Tibial nerve (tissue), 4 donors: Measurements from ENCODE around the gene PITPNM2. TPM values are rescaled to one million over a fixed set of nuclear protein-coding genes. Genes with fewer than 3 reads are reported as not detected.

Experiments used
- DNase-seq, 2 donors: peaks; one replicate each; pipeline ENCODE4 v3.0.0-alpha.2; 2019; ENCODE audit warnings: low spot score in 2 of 2
- H3K27ac ChIP-seq, 4 donors: fragments of 200-600 bp; sonication (generic) in 3 of 4; one replicate each; pipeline ENCODE4 v1.5.1; 2017 to 2019; ENCODE audit warnings: mild to moderate bottlenecking in 1 of 4
- H3K27me3 ChIP-seq, 2 donors: fragments of 200-600 bp; sonication (generic) in 1 of 2; one replicate each; pipeline versions ENCODE4 v1.5.1 to v1.6.0; 2017 to 2019
- H3K36me3 ChIP-seq, 3 donors: fragments of 200-600 bp; sonication (generic); one replicate each; pipeline ENCODE4 v1.5.1; 2018 to 2019
- H3K4me1 ChIP-seq, 4 donors: fragments of 200-600 bp; sonication (generic) in 3 of 4; one replicate each; pipeline ENCODE4 v1.5.1; 2017 to 2019
- H3K4me3 ChIP-seq, 4 donors: fragments of 200-600 bp; sonication (generic) in 3 of 4; one replicate each; pipeline ENCODE4 v1.5.1; 2017 to 2019; ENCODE audit warnings: mild to moderate bottlenecking in 1 of 4, moderate library complexity in 1 of 4
- H3K9me3 ChIP-seq, 4 donors: fragments of 200-600 bp; sonication (generic) in 3 of 4; one replicate each; pipeline ENCODE4 v1.5.1; 2017 to 2019
- CTCF ChIP-seq, 5 experiments: fragments of 200-600 bp in 3 of 5; fragments of 450-650 bp in 2 of 5; sonication (generic) in 3 of 5; IDR thresholded peaks; one replicate each; pipeline ENCODE4 v1.5.1; 2016 to 2019; ENCODE audit warnings: antibody characterized with exemption in 5 of 5, mild to moderate bottlenecking in 3 of 5, moderate library complexity in 2 of 5
- EP300 ChIP-seq, 2 donors: sonication (generic); formaldehyde crosslinking; IDR thresholded peaks; one replicate each; pipeline ENCODE4 v1.6.1; 2017; ENCODE audit warnings: antibody characterized with exemption in 2 of 2, mild to moderate bottlenecking in 1 of 2
- POLR2A ChIP-seq, 2 donors: fragments of 450-650 bp; IDR thresholded peaks; one replicate each; pipeline ENCODE4 v1.6.1; 2017; ENCODE audit warnings: antibody characterized with exemption in 2 of 2, mild to moderate bottlenecking in 2 of 2, moderate library complexity in 2 of 2
- WGBS, 2 donors: methylation state at CpG; one replicate each; pipeline ENCODE4 v1.1.5; 2018; 5-methylcytosine and 5-hydroxymethylcytosine counted together
- total RNA-seq, 4 donors: library from RNA; depleted of rRNA; stranded (reverse); fragments of >200 nt; gene quantifications; one replicate each; pipeline ENCODE4 v1.1.0, GENCODE V29; 2016

The PITPNM2 gene
- total RNA-seq, 4 donors from 2014 or later, result 6.1 to 9.8 (median 9.0) TPM

- peak overlapping the region; percentile 66 to 88 (median 80) for H3K27ac ChIP-seq
- peaks cover 0 to 33% (median 17%) of the 10 kb centered on the region in 4 donors for H3K4me1 ChIP-seq
- DNase-seq, result no peak
- WGBS, 2 donors, result 3 to 6% methylated on average over 18 to 25 of the region's 54 CpGs
- H3K36me3 ChIP-seq, result peaks cover 0 to 2% (median 0%) of the 10 kb centered on the region in 3 donors
- no peaks in the 10 kb centered on the region for H3K9me3 ChIP-seq
- no peaks in the 10 kb centered on the region for H3K27me3 ChIP-seq
- TF ChIP-seq POLR2A (IDR thresholded peaks at IDR 0.05) (no peak), EP300 (IDR thresholded peaks at IDR 0.05) (no peak), CTCF (IDR thresholded peaks at IDR 0.05) (no peak)
- peak overlapping the region; percentile 63 to 87 (median 74) for H3K4me3 ChIP-seq
These were observed 581 bp downstream of the PITPNM2 start for GRCh38 chr12:123150275-123150743.

- no peak for DNase-seq
- Histone ChIP-seq H3K9me3 (no peaks in the 10 kb centered on the region), H3K4me1 (peaks cover 0 to 33% (median 17%) of the 10 kb centered on the region in 4 donors), H3K27me3 (no peaks in the 10 kb centered on the region), H3K27ac (peak overlapping the region; percentile 66 to 88 (median 80)), H3K36me3 (no peaks in the 10 kb centered on the region), H3K4me3 (peak overlapping the region; percentile 63 to 87 (median 74))
- 42 to 48% methylated on average over 22 of the region's 22 CpGs for WGBS, 2 donors
- no peak for TF ChIP-seq EP300 (IDR thresholded peaks at IDR 0.05)
- TF ChIP-seq CTCF (IDR thresholded peaks at IDR 0.05), result no peak
- no peak for TF ChIP-seq POLR2A (IDR thresholded peaks at IDR 0.05)
These were observed 1.2 kb downstream of the PITPNM2 start for GRCh38 chr12:123149501-123150274.

GRCh38 chr12:123149088-123149487, 1.8 kb downstream of the PITPNM2 start:
- H3K27ac ChIP-seq, result peak overlapping the region in 3 of 4 donors; percentile 79 to 88 (median 80)

GRCh38 chr12:123148655-123149054, 2.2 kb downstream of the PITPNM2 start:
- Histone ChIP-seq H3K4me1 (peaks cover 0 to 39% (median 18%) of the 10 kb centered on the region in 4 donors), H3K27me3 (no peaks in the 10 kb centered on the region), H3K9me3 (no peaks in the 10 kb centered on the region), H3K27ac (peak overlapping the region in 2 of 4 donors; percentile 79 to 88), H3K36me3 (no peaks in the 10 kb centered on the region), H3K4me3 (no peak overlapping the region)
- WGBS, 2 donors, result 76 to 78% methylated on average over 5 of the region's 5 CpGs
- TF ChIP-seq POLR2A (IDR thresholded peaks at IDR 0.05), result no peak
- no peak for TF ChIP-seq CTCF (IDR thresholded peaks at IDR 0.05)
- DNase-seq, result no peak

More at GRCh38 chr12:123149088-123149487, 1.8 kb downstream of the PITPNM2 start:
- no peaks in the 10 kb centered on the region for H3K9me3 ChIP-seq
- H3K27me3 ChIP-seq, result no peaks in the 10 kb centered on the region
- 50 to 83% methylated on average over 3 of the region's 3 CpGs for WGBS, 2 donors
- DNase-seq, result no peak
- no peaks in the 10 kb centered on the region for H3K36me3 ChIP-seq
- no peak for TF ChIP-seq POLR2A (IDR thresholded peaks at IDR 0.05)
- TF ChIP-seq CTCF (IDR thresholded peaks at IDR 0.05), result peak in 1 of 5 experiments; percentile 13
- no peak for TF ChIP-seq EP300 (IDR thresholded peaks at IDR 0.05)
- H3K4me3 ChIP-seq, result peak overlapping the region in 1 of 4 donors; percentile 87
- peaks cover 0 to 35% (median 17%) of the 10 kb centered on the region in 4 donors for H3K4me1 ChIP-seq

- TF ChIP-seq CTCF (IDR thresholded peaks at IDR 0.05), result no peak
- TF ChIP-seq EP300 (IDR thresholded peaks at IDR 0.05), result no peak
- TF ChIP-seq POLR2A (IDR thresholded peaks at IDR 0.05), result no peak
- no peak for DNase-seq
- Histone ChIP-seq H3K4me3 (no peak overlapping the region), H3K36me3 (no peaks in the 10 kb centered on the region), H3K27me3 (no peaks in the 10 kb centered on the region), H3K4me1 (peaks cover 0 to 44% (median 21%) of the 10 kb centered on the region in 4 donors), H3K27ac (no peak overlapping the region), H3K9me3 (no peaks in the 10 kb centered on the region)
- WGBS, 2 donors, result 77 to 80% methylated on average over 9 of the region's 9 CpGs
These were observed 2.7 kb downstream of the PITPNM2 start for GRCh38 chr12:123148223-123148622.
